ENCODE measurements around the gene TNKS2.

Gene TNKS2

DNA sequence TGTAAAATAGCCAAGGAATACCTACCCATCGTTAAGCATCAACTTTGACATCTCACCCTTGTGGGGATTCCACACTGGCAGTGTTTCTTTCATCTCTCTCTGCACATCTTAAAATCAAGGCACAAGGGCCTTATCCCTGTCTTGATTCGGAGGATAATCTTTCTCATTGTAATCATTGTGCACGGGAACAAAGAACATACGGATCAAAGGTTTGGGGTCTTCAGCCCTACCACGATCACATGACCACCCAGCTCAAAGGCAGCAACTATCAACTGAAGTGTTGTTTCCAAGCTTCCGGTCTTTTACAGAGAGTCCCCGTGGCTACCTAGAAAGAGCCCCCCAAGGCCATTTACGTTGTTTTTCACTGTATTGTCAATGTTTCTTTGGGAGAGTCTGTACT lies 99.2 kb downstream of the TNKS2 start:
- Histone ChIP-seq H3K36me3 (ENCODE audit: low read depth) (no peaks in the 10 kb centered on the region), H3K4me1 (ENCODE audit: insufficient read depth, poor library complexity, severe bottlenecking) (peaks cover 13% of the 10 kb centered on the region), H3K4me3 (ENCODE audit: severe bottlenecking) (no peak overlapping the region), H3K27ac (ENCODE audit: poor library complexity, severe bottlenecking) (no peak overlapping the region), H3K9me3 (ENCODE audit: severe bottlenecking) (no peaks in the 10 kb centered on the region), H3K27me3 (ENCODE audit: insufficient read depth, poor library complexity, severe bottlenecking) (no peaks in the 10 kb centered on the region)
- TF ChIP-seq, protein P1, sequence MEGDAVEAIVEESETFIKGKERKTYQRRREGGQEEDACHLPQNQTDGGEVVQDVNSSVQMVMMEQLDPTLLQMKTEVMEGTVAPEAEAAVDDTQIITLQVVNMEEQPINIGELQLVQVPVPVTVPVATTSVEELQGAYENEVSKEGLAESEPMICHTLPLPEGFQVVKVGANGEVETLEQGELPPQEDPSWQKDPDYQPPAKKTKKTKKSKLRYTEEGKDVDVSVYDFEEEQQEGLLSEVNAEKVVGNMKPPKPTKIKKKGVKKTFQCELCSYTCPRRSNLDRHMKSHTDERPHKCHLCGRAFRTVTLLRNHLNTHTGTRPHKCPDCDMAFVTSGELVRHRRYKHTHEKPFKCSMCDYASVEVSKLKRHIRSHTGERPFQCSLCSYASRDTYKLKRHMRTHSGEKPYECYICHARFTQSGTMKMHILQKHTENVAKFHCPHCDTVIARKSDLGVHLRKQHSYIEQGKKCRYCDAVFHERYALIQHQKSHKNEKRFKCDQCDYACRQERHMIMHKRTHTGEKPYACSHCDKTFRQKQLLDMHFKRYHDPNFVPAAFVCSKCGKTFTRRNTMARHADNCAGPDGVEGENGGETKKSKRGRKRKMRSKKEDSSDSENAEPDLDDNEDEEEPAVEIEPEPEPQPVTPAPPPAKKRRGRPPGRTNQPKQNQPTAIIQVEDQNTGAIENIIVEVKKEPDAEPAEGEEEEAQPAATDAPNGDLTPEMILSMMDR (IDR thresholded peaks at IDR 0.05; ENCODE audit: poor library complexity, severe bottlenecking) = no peak
- ATAC-seq (ENCODE audit: low read depth) = no peak
- no peak for DNase-seq (ENCODE audit: low spot score)

DNA sequence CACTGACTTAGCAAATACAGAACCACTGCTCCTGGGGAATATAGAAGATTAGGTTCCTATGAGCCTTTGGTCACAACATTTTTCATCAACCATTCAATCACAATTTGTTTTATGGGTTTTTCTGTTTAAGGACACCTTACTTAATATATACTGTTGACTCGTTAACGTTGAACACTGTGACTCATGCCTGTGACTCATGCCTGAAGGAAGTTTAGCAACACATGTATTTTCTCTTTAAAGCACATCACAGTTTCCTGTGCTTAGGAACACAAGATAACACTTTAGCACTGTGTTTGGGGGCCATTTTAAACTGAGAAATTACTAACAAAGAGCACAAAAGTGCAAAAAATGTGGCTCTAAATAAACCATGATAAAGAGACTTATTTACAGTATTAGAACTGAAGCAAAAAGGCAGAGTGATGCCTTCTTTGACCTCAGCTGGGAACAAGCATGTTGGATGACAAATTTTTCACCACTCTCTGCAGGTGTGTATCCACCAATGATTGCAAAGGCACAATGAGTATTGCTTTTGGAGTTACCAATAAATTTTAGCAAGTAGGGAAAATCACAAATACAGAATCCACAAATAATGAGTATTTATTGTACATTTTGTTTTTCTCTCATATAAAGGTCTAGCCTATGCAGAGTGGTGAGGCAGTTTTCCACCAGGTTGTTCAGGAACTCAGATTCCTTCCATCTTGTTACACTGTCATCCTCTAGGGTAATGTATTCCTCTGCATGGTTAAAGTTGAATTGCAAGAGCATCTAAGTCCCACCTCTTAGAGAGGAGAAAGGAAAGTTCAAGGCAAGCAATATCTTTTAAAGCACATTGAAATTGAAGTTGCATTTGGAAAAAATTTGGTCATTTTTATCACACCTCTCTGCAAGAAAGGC lies 103.8 kb downstream of the TNKS2 start:
- Histone ChIP-seq H3K27me3 (ENCODE audit: insufficient read depth, poor library complexity, severe bottlenecking) (no peaks in the 10 kb centered on the region), H3K36me3 (ENCODE audit: low read depth) (no peaks in the 10 kb centered on the region), H3K27ac (ENCODE audit: poor library complexity, severe bottlenecking) (peak overlapping the region; percentile 65), H3K4me3 (ENCODE audit: severe bottlenecking) (no peak overlapping the region), H3K4me1 (ENCODE audit: insufficient read depth, poor library complexity, severe bottlenecking) (peaks cover 15% of the 10 kb centered on the region), H3K9me3 (ENCODE audit: severe bottlenecking) (no peaks in the 10 kb centered on the region)
- DNase-seq (ENCODE audit: low spot score) = no peak
- ATAC-seq (ENCODE audit: low read depth) = peak; percentile 99
- TF ChIP-seq, protein P1 (IDR thresholded peaks at IDR 0.05; ENCODE audit: poor library complexity, severe bottlenecking) = no peak

DNA sequence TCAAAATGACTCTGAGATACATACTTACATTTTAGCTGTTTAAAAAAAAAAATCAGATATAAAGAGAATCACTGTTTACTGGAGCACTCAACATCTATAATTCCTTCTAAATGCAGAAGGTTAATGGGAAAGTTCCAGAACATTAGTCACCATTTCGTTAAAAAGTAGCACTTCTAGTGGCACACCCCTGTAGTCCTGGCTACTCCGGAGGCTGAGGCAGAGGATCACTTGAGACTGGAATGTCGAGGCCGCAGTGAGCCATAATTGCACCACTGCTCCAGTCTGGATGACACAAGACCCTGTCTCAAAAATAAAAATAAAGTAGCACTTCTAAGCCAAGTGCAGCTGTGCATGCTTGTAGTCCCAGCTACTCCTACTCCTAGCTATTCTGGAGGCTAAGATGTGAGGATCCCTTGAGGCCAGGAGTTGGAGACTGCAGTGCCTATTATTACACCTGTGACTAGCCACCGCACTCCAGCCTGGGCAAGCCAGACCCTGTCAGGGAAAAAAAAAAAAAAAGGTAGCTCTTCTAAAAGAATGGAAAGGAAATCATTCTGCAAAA lies 108.9 kb downstream of the TNKS2 start:
- Histone ChIP-seq H3K27me3 (ENCODE audit: insufficient read depth, poor library complexity, severe bottlenecking) (no peaks in the 10 kb centered on the region), H3K4me1 (ENCODE audit: insufficient read depth, poor library complexity, severe bottlenecking) (peaks cover 9% of the 10 kb centered on the region), H3K4me3 (ENCODE audit: severe bottlenecking) (no peak overlapping the region), H3K9me3 (ENCODE audit: severe bottlenecking) (no peaks in the 10 kb centered on the region), H3K27ac (ENCODE audit: poor library complexity, severe bottlenecking) (no peak overlapping the region), H3K36me3 (ENCODE audit: low read depth) (no peaks in the 10 kb centered on the region)
- ATAC-seq (ENCODE audit: low read depth) (no peak), DNase-seq (ENCODE audit: low spot score) (no peak)
- TF ChIP-seq, protein P1 (IDR thresholded peaks at IDR 0.05; ENCODE audit: poor library complexity, severe bottlenecking) = no peak

DNA sequence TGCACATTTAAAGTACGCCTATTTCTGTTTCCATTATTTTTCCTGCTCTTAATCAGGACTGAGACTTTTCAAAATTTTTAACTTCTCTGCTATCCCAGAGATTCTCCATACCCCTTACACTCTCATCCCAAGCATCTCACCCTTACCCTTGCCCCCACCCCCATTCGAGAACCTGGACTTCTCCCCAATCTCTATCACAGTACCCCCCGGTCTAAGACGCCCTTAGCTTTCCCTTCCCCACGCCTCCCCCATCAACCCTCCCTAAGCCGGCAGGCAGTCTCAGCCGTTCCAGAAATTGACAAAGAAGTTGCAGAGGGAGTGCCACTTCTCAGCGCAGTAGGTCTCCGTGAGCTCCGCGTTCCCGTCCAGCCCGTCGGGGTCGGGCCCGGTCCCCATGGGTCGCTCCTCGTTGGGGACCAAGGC lies 109.7 kb downstream of the TNKS2 start:
- peak; percentile 18; the same call in 2 of the 3 replicates for ATAC-seq (ENCODE audit: low read depth)

More for the DNA sequence above, 109.7 kb downstream of the TNKS2 start:
- no peaks in the 10 kb centered on the region for H3K9me3 ChIP-seq (ENCODE audit: severe bottlenecking)
- no peaks in the 10 kb centered on the region for H3K36me3 ChIP-seq (ENCODE audit: low read depth)
- DNase-seq (ENCODE audit: low spot score) = no peak
- TF ChIP-seq, protein P1 (IDR thresholded peaks at IDR 0.05; ENCODE audit: poor library complexity, severe bottlenecking) = no peak
- no peaks in the 10 kb centered on the region for H3K27me3 ChIP-seq (ENCODE audit: insufficient read depth, poor library complexity, severe bottlenecking)
- H3K4me1 ChIP-seq (ENCODE audit: insufficient read depth, poor library complexity, severe bottlenecking) = peaks cover 4% of the 10 kb centered on the region
- H3K27ac ChIP-seq (ENCODE audit: poor library complexity, severe bottlenecking) = peak overlapping the region; percentile 10
- H3K4me3 ChIP-seq (ENCODE audit: severe bottlenecking) = peak overlapping the region; percentile 91
